Large intestine (tissue), 3 donors: ENCODE data around the gene ASAP3. TPM values are rescaled to one million over a fixed set of nuclear protein-coding genes. Genes with fewer than 3 reads are reported as not detected.
A peak's percentile ranks its signal among the peaks of the same experiment; 100 is the strongest.

Experiments used
- DNase-seq, 2 donors: peaks; one replicate each; pipeline versions ENCODE4 v3.0.0 to v3.0.0-alpha.2; 2013
- H3K27ac ChIP-seq: one replicate; pipeline ENCODE4 v1.5.1; 2013; ENCODE audit warnings: low read length
- H3K27me3 ChIP-seq: 2 replicates; pipeline ENCODE4 v1.6.1; 2013; ENCODE audit warnings: low read length; ENCODE audit not compliant: control insufficient read depth, insufficient read depth
- H3K36me3 ChIP-seq: 2 replicates; pipeline ENCODE4 v1.6.1; 2013; ENCODE audit warnings: low read length; ENCODE audit not compliant: control insufficient read depth, insufficient read depth
- H3K4me1 ChIP-seq: one replicate; pipeline ENCODE4 v1.6.1; 2013; ENCODE audit warnings: low read length; ENCODE audit not compliant: control insufficient read depth, insufficient read depth
- H3K4me3 ChIP-seq: one replicate; pipeline ENCODE4 v1.5.1; 2013; ENCODE audit warnings: low read length
- H3K9me3 ChIP-seq: one replicate; pipeline ENCODE4 v1.6.1; 2013; ENCODE audit warnings: mild to moderate bottlenecking, low read depth, low read length, moderate library complexity; ENCODE audit not compliant: control insufficient read depth
- WGBS: methylation state at CpG from one replicate; pipeline ENCODE4 v1.1.5; 2013; ENCODE audit warnings: low lambda C conversion rate; ENCODE audit not compliant: insufficient coverage; 5-methylcytosine and 5-hydroxymethylcytosine counted together
- polyA plus RNA-seq: library from polyadenylated mRNA; unstranded; fragments of 120-200 nt; gene quantifications from one replicate; pipeline ENCODE4 v1.2.1, GENCODE V29; 2013

ASAP3 gene
- polyA plus RNA-seq, 1 donor: 14.0 TPM

DNA sequence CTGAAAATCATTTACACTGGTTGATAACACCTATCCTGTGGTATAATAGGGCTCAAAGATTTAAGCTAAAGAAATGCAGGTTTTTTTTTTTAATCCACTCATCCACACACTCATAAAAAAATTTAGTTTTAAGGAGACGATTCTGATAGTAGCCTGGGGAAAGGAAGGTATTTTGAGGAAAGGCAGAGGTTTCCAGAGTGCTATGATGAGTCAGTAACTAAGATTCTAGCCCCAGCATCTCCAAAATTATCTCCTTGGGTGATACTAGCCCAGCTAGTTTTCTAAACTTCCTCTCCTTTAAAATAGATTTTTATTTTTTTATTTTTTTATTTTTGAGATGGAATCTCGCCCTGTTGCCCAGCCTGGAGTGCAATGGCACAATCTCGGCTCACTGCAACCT, 20.7 kb downstream of the ASAP3 start:
- Histone ChIP-seq H3K4me3 (no peak overlapping the region), H3K27me3 (no peaks in the 10 kb centered on the region), H3K36me3 (no peaks in the 10 kb centered on the region), H3K27ac (no peak overlapping the region), H3K9me3 (no peaks in the 10 kb centered on the region), H3K4me1 (peaks cover 5% of the 10 kb centered on the region)
- no peak for DNase-seq
- WGBS: no CpG with 5 or more reads among the region's 3 CpGs

DNA sequence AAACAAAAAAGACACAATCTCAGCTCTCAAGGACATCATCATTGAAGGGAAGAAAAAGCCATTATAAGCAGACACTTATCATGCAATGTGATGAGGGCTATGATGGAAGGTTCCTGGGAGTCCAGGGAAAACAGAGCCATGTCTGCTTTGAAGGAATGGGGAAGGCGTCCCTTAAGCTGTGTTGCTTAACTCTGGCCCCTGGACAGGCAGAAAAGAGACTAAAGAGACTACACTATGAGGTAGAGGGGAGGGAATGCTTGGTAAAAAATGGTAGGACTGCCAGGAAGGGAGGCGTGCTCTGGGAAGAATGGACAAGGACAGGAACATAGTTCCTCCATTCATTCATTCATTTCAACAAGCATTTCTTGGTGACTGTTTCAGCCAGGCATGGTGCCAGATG, 21.2 kb downstream of the ASAP3 start:
- H3K9me3 ChIP-seq: no peaks in the 10 kb centered on the region
- WGBS: no CpG with 5 or more reads among the region's 2 CpGs
- no peak overlapping the region for H3K27ac ChIP-seq
- H3K27me3 ChIP-seq: no peaks in the 10 kb centered on the region
- H3K4me3 ChIP-seq: no peak overlapping the region
- H3K36me3 ChIP-seq: no peaks in the 10 kb centered on the region
- DNase-seq: no peak
- H3K4me1 ChIP-seq: peaks cover 5% of the 10 kb centered on the region

DNA sequence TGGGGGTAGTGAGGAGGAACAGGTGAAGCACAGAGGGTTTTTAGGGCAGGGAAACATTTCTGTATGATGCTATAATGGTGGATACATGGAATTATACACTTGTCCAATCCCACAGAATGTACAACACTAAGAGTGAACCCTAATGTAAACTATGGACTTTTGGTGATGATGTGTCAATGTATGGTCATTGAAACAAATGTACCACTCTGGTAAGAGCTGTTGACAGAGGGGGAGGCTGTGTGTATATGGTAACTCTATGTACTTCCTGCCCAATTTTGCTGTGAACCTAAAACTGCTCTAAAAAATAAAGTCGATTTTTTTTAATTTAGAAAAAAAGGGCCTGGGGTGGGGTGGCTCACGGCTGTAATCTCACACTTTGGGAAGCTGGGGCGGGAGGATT, 22.9 kb downstream of the ASAP3 start:
- DNase-seq: no peak
- no peaks in the 10 kb centered on the region for H3K9me3 ChIP-seq
- H3K27ac ChIP-seq: no peak overlapping the region
- H3K36me3 ChIP-seq: no peaks in the 10 kb centered on the region
- no peaks in the 10 kb centered on the region for H3K27me3 ChIP-seq
- peaks cover 5% of the 10 kb centered on the region for H3K4me1 ChIP-seq
- no peak overlapping the region for H3K4me3 ChIP-seq
- 100% methylated on average over 1 of the region's 3 CpGs for WGBS

DNA sequence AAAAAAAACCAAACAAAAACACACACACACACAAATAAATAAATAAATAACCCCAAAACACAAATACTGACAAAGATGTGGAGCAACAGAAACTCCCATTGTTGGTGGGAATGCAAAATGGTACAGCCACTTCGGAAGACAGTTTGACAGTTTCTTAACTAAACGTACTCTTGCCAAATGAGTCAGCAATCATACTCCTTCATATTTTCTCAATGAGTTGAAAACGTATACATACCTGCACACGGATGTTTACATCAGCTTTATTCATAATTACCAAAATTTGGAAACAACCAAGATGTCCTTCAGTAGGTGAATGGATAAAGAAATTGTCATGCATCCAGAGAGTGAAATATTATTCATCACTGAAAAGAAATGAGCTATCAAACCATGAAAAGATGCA, 23.5 kb downstream of the ASAP3 start:
- Histone ChIP-seq H3K27ac (no peak overlapping the region), H3K36me3 (peaks cover 2% of the 10 kb centered on the region), H3K4me3 (no peak overlapping the region), H3K9me3 (no peaks in the 10 kb centered on the region), H3K27me3 (no peaks in the 10 kb centered on the region), H3K4me1 (peaks cover 5% of the 10 kb centered on the region)
- 100% methylated on average over 3 of the region's 4 CpGs for WGBS
- no peak for DNase-seq

DNA sequence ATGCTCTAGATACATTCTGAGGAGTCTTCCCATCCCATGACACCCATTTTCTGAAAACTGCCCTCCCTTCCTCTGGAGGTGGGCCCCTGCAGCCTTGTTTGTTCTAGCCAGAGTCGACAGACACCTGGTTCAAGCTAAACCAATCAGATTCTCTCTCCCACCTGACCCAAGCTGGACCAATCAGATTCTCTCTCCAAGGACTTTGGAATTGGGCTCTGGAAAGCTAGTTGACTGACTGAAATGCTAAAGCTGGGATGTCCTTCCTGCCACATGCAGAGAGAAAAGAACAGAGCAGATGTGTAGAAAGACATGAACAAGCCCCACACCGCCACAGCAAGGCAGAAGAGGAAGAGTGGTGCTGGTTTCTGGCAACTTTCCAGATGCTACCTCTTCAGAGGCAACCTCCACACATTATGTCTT, 24.6 kb downstream of the ASAP3 start:
- Histone ChIP-seq H3K27ac (no peak overlapping the region), H3K36me3 (peaks cover 12% of the 10 kb centered on the region), H3K4me1 (peaks cover 5% of the 10 kb centered on the region), H3K27me3 (no peaks in the 10 kb centered on the region), H3K4me3 (no peak overlapping the region), H3K9me3 (no peaks in the 10 kb centered on the region)
- WGBS: no CpG with 5 or more reads among the region's 2 CpGs
- peak in 1 of 2 donors; percentile 60 for DNase-seq

DNA sequence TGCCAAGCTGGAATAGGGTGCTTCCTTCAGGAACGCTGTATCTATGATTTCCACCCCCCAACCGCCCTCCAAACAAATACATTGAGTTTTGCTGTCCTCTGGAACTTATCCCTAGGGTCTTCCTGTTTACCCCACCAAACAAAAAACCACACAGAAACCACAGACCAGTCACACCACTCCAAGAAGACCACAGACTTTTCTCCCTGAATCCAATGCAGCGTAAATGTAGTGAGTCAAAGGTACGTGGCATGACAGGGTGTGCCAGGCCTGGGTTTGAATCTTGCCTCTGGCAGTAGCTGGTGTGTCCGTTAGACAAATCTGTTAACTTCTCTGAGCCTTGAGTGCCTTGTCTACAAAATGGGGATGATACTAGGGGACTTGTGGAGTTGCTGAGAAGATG, 27.8 kb downstream of the ASAP3 start:
- DNase-seq: no peak
- Histone ChIP-seq H3K27me3 (no peaks in the 10 kb centered on the region), H3K9me3 (no peaks in the 10 kb centered on the region), H3K4me3 (no peak overlapping the region), H3K4me1 (peaks cover 17% of the 10 kb centered on the region), H3K36me3 (peaks cover 14% of the 10 kb centered on the region), H3K27ac (no peak overlapping the region)
- no CpG with 5 or more reads among the region's 5 CpGs for WGBS

DNA sequence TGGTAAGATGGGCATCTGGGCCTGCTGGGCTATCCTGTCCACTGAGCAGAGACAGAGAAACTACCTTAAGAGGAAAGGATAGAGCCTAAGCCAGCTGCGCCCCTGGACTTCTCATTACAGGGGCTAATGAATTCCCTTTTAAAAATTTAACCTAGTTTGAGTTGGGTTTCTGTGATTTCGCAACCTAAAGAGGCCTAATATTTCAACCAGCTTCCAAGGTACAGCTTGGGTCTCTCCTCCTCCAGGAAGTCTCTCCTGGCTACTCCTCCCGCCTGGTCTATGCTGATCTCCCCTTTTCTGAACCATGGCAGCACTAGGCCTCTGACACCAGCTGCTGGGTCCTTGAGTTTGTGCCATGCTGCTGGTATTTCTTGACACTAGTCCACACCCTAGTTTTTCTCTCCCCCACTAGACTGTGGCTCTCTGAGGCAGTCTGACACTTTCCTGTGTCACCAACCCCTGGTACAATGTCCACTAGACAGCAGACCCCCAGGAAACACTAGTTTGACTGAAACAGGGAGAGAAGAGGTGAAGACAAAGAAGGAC, 30.5 kb downstream of the ASAP3 start:
- no CpG with 5 or more reads among the region's 3 CpGs for WGBS
- Histone ChIP-seq H3K27me3 (no peaks in the 10 kb centered on the region), H3K4me3 (no peak overlapping the region), H3K27ac (no peak overlapping the region), H3K4me1 (peaks cover 12% of the 10 kb centered on the region), H3K9me3 (no peaks in the 10 kb centered on the region), H3K36me3 (peaks cover 14% of the 10 kb centered on the region)
- DNase-seq: no peak

DNA sequence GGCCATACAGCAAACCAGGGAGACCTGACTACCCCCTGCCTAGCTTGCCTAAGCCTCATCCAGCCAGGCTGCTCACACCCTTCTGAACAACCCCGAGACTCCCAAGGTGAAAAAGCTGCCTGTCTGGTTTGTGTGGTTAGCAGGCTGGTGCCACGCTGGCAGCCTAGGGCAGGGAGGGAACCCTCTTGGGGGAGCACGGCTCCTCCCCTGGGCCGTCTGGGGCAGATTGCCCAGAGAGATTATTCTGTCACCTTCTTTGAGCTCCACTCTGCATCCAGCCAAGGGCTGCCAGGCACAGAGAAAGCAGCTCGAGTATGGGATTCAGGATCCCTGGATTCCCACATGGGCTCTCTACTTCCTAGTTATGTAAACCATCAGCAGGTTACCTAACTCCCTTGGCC, 32.0 kb downstream of the ASAP3 start:
- no CpG with 5 or more reads among the region's 5 CpGs for WGBS
- peak; percentile 67 to 82 for DNase-seq
- Histone ChIP-seq H3K9me3 (no peaks in the 10 kb centered on the region), H3K4me3 (no peak overlapping the region), H3K36me3 (peaks cover 14% of the 10 kb centered on the region), H3K4me1 (peaks cover 12% of the 10 kb centered on the region), H3K27me3 (no peaks in the 10 kb centered on the region), H3K27ac (peak overlapping the region; percentile 55)

DNA sequence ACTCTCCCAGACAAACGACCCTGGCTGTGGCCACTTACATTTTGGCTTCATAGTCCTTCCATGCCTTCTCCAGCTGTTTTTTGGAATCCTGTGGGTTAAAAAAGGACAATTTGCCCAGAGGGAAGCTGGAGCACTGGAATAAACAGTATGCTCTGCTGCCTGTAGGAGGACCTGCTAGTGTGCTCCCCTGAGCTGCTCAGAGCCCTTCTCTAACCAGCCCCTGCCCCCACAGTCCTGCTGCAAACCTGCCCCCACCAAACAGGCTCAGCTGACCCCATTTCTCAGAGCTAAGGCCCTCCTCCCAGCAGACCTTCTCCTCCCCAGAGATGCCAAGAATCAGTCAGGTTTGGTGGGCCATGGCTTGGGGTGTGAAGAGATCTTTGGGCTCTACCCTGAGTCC, 32.5 kb downstream of the ASAP3 start:
- Histone ChIP-seq H3K9me3 (no peaks in the 10 kb centered on the region), H3K4me3 (no peak overlapping the region), H3K36me3 (peaks cover 14% of the 10 kb centered on the region), H3K4me1 (peaks cover 12% of the 10 kb centered on the region), H3K27me3 (no peaks in the 10 kb centered on the region), H3K27ac (peak overlapping the region; percentile 55)
- no CpG with 5 or more reads among the region's 1 CpG for WGBS
- no peak for DNase-seq

DNA sequence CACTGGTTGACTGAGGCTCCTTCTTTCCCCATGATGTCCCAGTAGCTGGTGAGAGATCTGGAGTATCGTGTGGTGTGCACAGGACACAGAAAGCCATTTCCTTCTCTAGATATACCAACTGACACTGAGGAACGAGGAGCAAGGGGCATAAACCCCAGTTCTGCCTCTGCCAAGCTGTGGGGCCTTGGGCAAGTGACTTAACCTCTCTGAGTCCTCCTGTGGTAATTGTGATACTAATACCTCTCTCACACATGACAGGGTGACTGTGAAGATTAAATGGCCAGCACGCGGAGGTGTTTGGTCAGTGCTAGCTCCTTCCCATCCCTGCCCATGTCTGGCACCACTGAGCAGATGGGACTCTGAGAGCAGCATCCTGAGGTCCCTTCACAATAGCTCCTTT, 33.1 kb downstream of the ASAP3 start:
- WGBS: no CpG with 5 or more reads among the region's 4 CpGs
- no peak overlapping the region for H3K4me3 ChIP-seq
- peaks cover 12% of the 10 kb centered on the region for H3K4me1 ChIP-seq
- no peak for DNase-seq
- no peak overlapping the region for H3K27ac ChIP-seq
- peaks cover 14% of the 10 kb centered on the region for H3K36me3 ChIP-seq
- no peaks in the 10 kb centered on the region for H3K9me3 ChIP-seq
- no peaks in the 10 kb centered on the region for H3K27me3 ChIP-seq

DNA sequence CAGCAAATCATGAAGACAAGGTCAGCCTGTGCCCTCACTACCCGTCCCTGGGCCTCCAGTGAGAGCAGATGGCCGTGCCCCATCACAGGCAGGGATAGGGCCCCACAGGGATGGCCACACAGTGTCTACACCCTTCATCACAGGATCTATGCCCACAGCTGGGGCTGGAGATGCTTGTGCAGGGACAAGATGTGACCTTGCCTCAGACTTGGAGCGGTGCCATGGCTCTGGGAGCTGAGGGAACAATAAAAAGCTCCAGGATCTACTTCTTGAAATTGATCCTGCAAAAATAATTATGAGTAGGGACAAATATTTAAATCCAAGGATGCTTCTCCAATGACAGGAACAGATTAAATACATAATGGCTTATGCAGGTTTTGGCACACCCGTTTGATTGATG, 34.0 kb downstream of the ASAP3 start:
- Histone ChIP-seq H3K9me3 (no peaks in the 10 kb centered on the region), H3K36me3 (peaks cover 8% of the 10 kb centered on the region), H3K27me3 (no peaks in the 10 kb centered on the region), H3K27ac (no peak overlapping the region), H3K4me1 (peaks cover 12% of the 10 kb centered on the region), H3K4me3 (no peak overlapping the region)
- no peak for DNase-seq
- WGBS: 100% methylated on average over 1 of the region's 4 CpGs
